KG1 (cell line): Measurements from ENCODE around the gene B4GALT5.

Experiments
- DNase-seq: peaks from one replicate; lab custom pipeline; 2025; lab: John Stamatoyannopoulos, UW

B4GALT5 gene

DNA sequence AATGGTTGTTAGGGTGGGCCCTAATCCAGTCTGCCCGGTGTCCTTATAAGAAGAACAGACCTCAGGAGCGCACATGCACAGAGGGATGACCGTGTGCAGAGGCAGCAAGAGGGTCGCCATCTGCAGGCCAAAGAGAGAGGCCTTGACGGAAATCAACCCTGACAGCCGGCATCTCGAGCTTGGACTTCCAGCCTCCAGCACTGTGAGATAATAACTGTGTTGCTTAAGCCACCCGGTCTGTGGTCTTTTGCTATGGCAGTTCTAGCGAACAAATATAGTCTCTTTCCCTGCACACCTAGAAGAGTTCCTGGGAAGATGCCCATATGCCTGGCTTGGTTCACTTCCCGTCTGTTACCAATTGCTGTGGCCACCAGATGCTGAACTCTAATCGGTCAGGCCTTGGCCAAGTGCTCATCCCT, 110.5 kb downstream of the B4GALT5 start:
- no peak for DNase-seq

DNA sequence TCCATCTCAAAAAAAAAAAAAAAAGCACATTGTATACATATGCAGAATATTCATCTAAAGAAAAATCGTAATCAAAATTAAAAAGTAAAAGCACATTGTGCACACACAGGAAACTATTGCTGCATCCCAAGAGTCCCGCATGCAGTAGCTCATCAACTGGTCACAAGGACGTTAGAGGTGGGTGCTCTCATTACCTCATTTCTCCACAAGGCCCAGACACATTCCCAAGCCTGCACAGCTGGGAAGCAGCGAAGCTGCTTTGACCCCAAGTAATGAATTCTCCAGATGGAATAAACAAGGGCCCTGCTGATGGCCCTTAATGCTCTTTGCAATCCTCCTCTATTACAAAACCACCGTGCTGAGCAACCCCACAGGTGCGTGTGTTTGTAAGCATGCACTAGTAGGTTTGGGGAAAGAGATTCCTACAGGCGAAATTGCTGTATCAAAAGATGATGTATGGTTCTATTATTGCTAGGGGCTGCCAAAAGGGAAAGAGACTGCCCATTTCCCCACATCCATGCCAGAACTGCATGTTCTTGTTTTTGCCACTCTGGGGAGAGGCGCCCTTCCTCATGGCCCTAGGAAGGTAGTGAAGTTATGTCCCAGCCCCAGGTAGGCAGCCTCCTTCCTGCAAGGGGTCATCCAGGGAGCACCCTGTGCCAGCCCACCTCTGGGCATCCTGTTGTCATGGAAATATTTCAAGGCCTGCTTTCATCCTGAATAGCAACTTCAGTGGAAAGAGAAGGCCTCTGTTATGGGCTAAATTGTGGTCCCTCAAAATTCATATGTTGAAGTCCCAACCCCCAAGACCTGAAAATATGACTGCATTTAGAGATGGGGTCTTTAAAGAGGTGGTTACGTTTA, 111.1 kb downstream of the B4GALT5 start:
- no peak for DNase-seq

DNA sequence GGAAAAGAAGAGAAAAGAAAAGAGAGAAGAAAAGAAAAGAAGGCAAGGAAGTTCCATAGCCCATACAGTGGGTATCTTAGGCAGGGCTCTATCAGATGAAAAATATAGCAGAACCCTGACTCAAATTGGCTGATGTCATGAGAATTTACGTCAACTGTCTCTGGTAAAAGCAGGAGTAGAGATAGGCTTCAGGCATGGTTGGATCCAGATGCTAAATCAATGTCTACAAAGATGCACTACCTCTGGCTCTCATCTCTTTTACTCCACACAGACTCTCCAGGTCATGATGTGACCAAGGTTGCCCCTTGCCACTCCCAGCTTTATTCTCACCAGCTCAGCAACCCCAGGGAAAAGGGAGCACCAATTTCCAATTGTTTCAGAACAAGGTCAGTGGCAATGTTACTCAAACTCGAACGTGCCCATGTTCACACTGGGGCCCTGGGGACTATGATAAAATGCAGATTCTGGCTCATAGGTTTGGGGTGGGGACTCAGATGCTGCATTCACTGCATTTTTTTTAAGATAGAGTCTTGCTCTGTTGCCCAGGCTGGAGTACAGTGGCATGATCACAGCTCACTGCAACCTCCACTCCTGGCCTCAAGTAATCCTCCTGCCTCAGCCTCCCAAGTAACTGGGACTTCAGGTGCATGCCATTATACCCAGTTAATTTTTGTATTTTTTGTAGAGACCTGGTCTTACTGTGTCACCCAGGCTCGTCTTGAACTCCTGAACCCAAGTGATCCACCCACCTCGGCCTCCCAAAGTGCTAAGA, 112.3 kb downstream of the B4GALT5 start:
- no peak for DNase-seq

DNA sequence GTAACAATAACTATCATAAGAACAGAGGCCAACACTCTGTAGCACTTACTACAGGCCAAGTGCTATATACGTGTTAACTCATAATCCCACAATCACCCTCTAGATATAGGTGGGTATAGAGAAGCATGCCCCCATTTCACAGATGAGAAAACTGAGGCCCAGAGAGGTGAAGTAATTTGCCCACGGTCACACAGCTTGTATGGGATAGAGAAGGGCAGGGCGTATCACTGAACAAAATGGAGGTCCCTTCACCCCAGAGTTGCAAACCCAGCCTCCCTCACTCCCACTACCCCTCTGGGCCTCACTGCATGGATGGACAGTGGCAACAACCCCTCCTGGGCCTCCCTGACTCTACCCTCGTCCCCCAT, 113.9 kb downstream of the B4GALT5 start:
- no peak for DNase-seq

DNA sequence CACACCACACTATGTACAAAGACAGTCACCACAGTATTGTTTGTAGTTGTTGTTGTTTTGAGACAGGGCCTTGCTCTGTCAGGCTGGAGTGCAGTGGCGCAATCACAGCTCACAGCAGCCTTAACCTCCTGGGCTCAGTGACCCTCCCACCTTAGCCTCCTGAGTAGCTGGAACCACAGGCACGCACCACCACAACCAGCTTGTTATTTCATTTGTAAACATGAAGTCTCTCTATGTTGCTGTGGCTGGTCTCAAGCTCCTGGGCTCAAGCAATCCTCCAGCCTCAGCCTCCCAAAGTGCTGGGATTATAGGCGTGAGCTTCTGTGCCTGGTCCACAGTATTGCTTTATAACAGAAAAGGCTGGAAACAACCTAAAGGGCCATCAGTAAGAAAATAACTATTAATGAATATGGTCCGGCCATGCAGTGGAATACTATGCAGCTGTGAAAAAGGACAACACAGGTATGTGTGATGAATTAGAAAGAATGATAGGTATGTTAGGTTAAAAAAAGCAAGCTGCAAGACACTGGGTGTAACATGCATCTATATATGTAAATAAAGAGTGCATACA, 115.8 kb downstream of the B4GALT5 start:
- no peak for DNase-seq

DNA sequence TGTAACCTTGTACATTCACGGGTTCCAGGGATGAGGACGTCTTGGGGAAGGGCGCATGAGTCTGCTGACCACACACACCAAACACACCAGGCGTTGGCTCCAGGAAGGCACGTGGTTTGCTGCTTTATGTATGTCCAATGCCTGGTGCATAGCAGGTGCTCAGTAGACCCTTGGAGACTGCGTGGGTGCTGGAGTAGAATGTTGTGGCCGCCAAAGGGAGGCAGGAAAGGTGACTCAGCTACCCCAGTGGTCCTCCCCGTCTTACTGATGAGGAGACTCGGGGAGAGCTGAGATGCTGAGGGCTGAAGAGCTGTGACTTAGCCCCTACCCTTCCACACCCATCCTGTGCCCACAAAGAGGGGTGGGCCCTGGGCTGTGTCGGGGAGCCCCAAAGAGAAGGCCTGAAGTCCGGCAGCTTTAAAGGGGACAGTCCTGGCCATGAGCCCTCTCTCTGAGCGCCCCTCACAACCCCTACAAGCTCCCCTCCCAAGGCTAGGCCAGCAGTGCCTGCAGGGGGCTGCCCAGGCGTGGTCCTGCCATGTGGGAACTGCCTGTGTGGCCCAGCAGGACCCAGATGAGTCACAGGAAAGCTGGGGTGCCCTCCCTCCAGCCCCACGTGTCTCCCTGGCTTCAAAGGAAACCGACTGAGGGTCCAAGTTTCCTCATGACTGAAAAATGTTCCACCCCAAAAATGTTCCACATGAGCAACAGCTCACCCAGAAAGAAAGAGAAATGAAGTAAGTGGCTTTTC, 117.7 kb downstream of the B4GALT5 start:
- DNase-seq, result no peak

DNA sequence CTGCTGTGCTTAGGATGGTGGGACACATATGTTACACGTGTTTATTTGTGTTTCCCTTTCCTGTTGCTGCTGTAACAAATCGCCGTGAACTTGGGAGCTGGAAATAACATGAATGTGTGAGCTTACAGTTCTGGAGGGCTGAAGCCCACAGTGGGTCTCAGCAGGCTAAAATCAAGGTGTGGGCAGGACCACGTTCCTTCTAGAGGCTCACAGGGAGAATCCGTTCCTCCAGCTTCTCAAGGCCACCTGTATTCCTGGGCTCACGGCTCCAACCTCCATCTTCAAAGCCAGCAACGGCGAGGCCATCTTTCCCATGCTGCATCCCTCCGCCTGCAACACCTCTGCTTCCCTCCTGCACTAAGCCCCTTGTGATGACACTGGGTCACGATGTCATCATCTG, 118.3 kb downstream of the B4GALT5 start:
- DNase-seq, result no peak

DNA sequence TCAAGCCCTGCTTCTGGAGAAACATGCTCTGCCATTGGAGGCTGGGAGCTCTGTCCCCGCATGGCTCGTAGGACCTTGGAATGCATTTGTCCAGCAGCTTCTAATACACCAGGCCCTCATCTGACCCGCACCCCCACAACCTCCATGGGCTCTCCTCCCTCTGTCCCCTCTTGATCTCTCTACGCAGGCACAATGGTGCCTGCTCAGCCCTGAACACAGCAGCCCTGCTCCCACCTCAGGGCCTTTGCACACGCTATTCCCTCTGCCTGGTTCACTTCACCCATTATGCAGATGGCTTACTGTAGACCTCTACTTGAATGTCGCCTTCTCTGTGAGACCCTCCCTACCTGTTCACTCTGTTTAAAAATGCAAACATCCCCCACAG, 118.8 kb downstream of the B4GALT5 start:
- DNase-seq, result no peak

DNA sequence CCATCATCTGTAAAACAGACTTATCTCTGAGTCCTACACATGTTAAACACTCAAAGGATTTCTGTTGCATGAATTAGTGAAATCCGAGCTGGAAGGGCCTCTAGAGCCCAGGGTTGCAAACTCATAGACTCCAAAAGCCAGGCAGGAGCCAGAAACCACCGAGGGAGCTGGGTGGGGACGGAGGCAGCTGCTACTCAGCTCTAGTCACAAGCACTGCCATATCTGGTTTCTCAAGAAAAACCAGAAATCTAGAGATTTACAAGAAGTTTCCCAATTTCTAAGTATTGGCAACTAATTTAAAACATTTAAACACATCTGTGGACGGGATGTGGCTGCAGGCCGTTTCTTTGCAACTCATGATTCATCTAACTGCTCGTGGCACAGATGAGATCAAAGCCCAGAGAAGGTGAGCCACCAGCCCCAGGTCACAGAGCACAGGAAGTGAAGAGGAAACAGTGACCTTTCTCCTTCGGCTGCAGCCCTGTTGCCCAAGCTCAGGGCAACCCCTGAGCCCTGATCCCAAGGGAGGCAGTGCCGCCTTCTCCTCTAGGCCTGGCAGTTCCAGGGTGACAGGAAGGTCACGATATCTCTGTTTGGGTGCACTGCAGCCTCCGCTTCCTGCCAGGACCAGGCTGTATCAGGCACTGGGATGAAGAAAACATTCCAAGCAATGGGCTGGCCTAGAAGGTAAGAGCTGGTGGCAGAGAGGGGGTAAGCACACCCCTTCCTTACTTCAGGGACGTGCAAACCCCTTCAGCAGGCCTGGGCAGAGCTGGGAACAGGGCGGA, 119.3 kb downstream of the B4GALT5 start:
- no peak for DNase-seq

DNA sequence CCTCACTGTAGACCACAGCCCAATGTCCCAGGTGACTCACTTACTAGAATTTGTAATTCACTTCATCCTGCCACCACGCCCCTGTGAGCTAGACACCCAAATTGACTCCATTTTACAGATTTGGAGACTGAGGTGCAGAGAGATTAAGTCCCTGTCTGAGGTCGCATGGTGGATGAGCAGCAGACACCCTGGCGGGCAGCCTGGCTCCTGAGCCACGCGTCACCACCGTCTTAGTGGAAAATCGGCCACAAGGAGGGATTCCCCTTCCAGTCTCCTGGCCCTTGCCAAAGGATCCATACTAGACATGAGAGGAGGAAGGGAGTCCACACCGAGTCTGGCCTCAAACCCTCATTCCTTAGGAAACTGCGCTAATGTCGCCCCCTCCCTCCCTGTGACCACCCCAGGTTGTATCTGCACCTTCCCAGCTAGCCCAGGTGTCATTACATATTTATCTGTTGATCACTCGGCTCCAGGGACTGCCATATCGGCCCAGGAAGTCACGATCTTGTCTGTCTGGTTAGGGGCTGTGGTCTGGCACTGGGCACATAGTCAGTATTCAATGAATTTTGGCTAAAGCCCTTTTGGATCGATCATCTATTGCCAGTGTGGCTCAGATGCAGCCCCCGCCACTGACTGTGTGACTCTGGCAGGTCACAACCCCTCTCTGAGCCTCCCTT, 120.1 kb downstream of the B4GALT5 start:
- no peak for DNase-seq

DNA sequence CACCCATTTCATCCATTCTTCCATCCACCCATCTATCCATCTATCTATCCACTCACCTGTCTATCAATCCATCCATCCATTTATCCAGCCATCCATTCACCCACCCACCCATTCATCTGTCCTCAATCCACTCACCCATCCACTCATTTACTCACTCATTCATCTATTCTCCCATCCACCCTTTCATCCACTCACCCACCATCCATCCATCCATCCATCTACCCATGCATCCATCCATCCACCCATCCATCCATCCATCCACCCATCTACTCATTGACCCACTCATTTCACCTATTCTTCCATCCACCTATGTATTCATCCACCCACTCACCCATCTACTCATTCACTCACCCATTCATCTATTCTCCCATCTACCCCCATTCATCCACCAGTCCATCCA, 121.6 kb downstream of the B4GALT5 start:
- DNase-seq, result no peak

DNA sequence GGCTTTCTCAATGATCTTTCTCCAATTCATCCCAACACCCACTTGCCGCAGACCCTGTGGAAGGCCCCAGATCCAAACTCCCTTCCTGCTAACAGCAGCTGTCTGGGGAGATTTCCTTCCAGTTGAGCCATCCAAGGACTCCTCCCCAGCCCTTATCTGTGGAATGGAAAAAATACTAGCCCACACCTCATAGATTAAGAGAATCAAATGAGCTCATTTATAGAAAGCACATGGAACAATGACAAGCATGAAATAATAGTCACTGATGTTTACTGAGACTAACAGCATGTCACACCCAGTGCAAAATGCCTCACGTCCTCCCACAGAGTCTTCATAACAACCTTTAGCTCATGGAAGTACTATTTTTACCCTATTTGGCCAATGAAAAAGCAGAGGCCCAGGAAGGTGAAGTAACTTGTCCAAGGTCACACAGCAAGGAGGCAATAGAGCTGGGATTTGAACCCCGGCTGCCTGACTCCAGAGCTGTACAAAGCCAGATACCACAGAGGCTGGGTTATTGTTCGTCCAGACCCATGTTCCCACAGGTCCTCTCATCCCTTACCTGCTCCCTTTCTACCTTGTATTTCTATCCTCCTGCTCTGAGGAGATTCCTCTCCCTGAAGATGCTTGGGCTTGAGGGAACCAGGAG, 122.3 kb downstream of the B4GALT5 start:
- DNase-seq, result no peak

DNA sequence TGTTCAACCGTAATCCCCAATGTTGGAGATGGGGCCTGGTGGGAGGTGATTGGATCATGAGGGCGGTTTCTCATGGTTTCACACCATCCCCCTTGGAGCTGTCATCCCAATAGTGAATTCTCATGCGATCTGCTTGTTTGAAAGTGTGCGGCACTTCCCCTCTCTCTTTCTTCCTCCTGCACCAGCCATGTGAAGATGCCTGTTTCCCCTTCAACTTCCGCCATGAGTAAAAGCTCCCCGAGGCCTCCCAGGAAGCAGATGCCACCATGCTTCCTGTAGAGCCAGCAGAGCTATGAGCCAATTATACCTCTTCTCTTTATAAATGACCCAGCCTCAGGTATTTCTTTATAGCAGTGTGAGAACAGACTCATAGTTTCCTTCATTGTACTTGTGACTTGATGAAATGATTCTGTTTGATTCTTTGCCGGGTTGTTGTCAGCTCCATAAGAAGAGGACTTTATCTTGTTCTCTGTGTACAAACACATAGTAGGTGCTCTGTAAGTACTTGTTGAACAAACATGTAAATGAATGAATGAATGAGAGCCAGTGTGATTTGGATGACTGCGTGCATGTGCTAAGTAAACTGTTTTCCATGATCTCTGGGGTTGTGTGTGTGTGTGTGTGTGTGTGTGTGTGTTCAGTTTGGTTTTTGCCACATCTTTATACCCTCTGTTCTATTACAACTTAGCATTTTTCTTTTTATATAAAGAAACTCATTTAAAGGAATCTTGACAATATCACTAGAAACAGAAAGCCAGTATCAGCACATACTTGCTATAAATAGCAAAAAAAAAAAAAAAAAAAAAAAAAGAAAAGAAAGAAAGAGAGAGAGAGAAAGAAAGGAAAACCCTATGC, 123.3 kb downstream of the B4GALT5 start:
- no peak for DNase-seq

DNA sequence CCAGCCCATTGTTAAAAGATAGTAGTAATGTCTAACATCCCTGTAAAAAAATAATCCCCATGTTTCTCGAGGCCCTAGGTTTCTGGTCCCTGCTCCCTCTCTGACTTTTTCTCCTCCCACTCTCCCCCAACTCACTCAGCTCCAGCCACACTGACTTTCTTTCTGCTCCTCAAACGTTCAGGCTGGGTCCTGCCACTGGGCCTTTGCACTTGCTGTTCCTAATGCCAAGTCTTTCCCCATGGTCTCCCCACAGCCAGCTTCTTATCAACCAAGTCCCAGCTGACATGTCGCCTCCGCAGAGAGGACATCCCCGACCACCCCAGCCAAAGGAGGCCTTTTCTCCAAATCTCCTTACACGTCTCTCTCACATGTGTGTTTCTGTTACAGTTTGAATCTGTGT, 123.9 kb downstream of the B4GALT5 start:
- no peak for DNase-seq

DNA sequence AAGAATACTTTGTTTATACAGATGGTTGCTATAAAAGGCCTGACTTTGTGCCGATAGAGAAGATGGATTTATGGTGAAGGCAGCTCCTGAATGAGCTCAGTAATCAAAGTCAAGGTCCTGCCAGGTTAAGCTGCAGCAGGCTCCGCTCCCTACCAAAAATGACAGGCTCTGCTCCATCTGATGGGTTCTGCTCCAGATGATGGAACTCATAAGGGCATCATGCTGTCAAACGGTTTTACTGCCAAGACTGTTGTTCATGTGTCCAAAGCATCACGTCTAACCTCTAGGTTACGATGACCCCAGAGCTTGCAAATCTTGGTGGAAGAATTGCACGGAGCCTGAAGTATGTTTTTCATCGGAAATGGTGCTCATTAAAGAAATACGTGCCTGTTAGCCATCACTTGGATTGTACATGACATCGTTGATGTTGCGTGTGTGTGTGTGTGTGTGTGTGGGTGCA, 126.5 kb downstream of the B4GALT5 start:
- DNase-seq, result no peak

DNA sequence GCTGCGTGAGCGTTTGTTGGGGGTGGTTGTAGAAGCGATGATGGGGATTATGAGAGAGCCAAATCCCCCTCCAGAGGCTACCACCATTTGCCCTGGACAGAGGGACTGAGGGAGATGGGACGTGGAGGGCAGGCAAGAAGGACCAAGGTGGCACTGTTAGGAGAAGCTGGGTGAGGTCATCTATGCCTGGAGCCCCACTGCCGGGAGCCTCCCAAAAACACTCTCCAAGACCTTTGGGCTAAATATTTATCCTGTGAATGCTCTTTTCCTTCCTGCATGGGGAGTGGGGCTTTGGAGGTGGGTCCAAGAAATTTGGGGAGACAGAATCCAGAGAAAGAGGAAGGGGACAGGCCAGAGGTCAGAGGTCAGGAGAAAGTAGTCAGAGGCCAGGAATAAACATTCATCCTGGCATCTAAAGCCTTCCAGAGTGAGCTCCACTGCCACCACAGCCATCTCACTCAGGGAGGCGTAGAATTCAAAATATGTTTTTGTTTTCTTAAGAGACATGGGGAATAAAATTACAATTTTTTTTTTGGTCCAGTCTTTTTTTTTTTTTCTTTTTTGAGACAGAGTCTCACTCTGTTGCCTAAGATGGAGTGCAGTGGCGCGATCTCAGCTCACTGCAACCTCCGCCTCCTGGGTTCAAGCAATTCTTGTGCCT, 128.0 kb downstream of the B4GALT5 start:
- no peak for DNase-seq

DNA sequence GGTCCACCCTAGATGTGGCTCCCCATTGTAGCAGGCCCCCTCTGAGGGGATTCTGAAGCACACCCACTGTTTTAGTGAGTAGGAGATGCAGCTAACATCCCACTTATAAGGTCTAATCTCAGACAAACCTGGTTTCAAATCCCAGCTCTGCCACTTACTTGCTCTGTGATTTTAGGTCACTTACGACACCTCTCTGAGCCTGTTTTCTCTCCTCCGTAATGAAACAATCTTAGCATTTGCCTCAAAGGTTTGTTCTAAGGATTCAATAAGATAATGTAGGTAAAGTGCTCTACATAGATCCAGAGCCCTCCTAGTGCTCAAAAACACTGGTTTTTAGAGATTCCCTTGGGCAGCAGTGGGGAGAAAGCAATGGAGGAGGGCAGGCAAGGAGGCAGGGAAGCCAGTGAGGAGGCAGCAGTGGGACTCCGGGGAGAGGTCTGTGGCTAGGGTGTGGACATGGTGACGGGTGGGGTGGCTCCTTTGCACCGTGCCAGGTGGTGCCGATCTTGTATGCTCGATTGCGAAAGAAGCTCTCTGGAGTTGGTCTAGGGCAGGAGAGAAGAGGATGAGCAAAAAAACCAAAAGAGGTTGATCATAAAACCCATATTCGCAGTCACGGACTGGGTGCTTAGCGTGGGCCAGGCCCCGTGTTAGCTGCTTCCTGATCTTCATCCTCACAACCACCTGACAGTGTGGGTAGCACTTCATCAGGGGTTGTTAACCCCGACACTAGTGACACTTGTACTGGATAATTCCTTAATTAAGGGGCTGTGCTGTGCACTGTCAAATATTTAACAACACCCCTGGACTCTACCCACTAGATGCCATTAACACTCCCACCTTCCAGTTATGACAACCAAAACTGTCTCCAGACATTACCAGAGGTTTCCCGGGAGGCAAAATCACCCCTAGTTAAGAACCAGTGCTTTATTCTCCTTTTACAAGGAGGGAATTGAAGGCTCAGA, 129.0 kb downstream of the B4GALT5 start:
- no peak for DNase-seq
